ENCODE results near the gene EDA. TPM values are rescaled to one million over a fixed set of nuclear protein-coding genes. Genes with fewer than 3 reads are reported as not detected.

The EDA gene
- total and polyA plus RNA-seq, 12 donors: 2.3 to 9.4 (median 5.2) TPM

DNA sequence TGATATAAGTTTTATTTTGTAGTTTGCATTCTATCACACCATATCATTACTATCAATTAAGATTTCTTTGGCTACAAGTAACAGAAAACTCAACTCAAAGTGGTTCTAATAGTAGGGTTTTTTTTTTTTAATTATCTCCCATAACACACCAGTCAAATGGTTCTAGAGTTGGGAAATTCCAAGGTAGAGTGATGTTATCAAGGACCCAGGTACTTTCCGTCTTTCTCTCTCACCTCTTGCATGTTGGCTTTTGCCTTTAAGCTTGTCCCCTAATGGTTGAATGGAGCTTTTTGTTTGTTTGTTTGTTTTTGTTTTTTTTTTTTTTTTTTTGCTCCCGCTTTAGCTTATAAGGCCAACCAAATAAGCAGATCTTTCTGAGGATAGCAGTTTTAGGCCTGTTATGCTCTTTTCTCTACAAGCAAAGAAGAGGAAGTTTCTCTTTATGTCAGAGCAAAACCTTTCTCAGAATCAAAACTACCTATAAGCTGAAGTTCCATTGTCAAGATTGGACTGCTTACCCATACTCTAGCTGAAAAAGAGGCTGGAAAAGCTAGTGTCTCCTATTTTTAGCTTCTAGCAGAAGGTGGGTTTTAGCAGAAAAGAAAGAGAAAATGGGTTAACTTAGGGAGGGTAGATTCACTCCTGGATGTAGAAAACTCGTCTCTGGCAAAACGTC, 177.5 kb downstream of the EDA start:
- DNase-seq (no peak), ATAC-seq (no peak)
- Histone ChIP-seq H3K9me3 (peaks cover 0 to 18% (median 0%) of the 10 kb centered on the region in 11 donors), H3K4me1 (no peaks in the 10 kb centered on the region), H3K27me3 (peaks cover 0 to 24% (median 0%) of the 10 kb centered on the region in 7 donors), H3K36me3 (no peaks in the 10 kb centered on the region), H3K27ac (no peak overlapping the region), H3K4me3 (no peak overlapping the region)
- WGBS, 2 donors: 67 to 70% methylated on average over 4 of the region's 4 CpGs
- TF ChIP-seq, protein P1, sequence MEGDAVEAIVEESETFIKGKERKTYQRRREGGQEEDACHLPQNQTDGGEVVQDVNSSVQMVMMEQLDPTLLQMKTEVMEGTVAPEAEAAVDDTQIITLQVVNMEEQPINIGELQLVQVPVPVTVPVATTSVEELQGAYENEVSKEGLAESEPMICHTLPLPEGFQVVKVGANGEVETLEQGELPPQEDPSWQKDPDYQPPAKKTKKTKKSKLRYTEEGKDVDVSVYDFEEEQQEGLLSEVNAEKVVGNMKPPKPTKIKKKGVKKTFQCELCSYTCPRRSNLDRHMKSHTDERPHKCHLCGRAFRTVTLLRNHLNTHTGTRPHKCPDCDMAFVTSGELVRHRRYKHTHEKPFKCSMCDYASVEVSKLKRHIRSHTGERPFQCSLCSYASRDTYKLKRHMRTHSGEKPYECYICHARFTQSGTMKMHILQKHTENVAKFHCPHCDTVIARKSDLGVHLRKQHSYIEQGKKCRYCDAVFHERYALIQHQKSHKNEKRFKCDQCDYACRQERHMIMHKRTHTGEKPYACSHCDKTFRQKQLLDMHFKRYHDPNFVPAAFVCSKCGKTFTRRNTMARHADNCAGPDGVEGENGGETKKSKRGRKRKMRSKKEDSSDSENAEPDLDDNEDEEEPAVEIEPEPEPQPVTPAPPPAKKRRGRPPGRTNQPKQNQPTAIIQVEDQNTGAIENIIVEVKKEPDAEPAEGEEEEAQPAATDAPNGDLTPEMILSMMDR (IDR thresholded peaks at IDR 0.05): no peak
- intact Hi-C loops (cut with DNase I): no loop called here

DNA sequence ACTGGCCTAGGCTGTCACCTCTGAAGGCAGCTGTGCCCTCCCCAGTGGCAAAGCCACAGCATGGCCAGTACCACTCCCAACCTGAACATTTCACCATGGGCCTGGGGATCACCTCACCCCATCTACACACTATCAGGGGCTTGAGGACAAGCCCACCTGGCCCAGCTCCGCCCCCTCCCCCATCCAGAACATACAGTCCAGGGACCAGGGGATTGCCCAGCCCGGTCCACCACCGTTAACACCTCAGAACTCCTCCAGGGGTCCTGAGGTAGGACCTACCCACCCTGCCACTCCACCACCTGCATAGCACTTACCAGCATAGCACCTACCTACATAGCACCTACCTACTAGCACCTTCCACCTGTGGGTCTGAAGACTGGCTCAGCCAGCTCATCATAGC, 179.8 kb downstream of the EDA start:
- Histone ChIP-seq H3K27me3 (peaks cover 0 to 24% (median 0%) of the 10 kb centered on the region in 7 donors), H3K36me3 (no peaks in the 10 kb centered on the region), H3K27ac (no peak overlapping the region), H3K4me1 (no peaks in the 10 kb centered on the region), H3K9me3 (peaks cover 0 to 18% (median 0%) of the 10 kb centered on the region in 11 donors), H3K4me3 (no peak overlapping the region)
- ATAC-seq (no peak), DNase-seq (no peak)
- WGBS, 2 donors: 93 to 100% methylated on average over 2 to 3 of the region's 3 CpGs
- intact Hi-C loops (cut with DNase I): no loop called here
- TF ChIP-seq, protein P1 (IDR thresholded peaks at IDR 0.05): no peak

DNA sequence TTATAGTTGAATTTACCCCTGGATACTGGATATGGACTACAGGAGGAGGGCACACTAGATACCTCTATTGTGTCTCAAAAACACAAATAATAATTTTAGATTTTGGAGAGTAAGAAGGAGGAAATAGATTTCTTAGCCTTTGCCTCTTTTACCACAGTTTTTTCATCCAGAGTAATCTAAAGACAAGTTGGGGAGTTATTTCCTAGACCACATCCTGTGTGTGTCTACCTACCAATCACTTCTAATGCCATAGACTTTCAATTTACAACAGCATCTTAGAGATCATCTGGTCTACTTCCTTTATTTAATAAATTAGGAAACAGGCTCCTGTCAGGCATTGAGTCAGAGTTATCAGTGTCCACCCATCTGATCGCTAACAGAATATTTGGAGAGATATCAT, 191.5 kb downstream of the EDA start:
- intact Hi-C loops (cut with DNase I): no loop called here
- 65 to 83% methylated on average over 1 of the region's 1 CpG for WGBS, 2 donors
- Histone ChIP-seq H3K36me3 (no peaks in the 10 kb centered on the region), H3K27me3 (peaks cover 0 to 11% (median 0%) of the 10 kb centered on the region in 7 donors), H3K4me3 (no peak overlapping the region), H3K4me1 (no peaks in the 10 kb centered on the region), H3K27ac (no peak overlapping the region), H3K9me3 (peaks cover 0 to 12% (median 0%) of the 10 kb centered on the region in 11 donors)
- DNase-seq (no peak), ATAC-seq (no peak)
- TF ChIP-seq, protein P1 (IDR thresholded peaks at IDR 0.05): no peak

DNA sequence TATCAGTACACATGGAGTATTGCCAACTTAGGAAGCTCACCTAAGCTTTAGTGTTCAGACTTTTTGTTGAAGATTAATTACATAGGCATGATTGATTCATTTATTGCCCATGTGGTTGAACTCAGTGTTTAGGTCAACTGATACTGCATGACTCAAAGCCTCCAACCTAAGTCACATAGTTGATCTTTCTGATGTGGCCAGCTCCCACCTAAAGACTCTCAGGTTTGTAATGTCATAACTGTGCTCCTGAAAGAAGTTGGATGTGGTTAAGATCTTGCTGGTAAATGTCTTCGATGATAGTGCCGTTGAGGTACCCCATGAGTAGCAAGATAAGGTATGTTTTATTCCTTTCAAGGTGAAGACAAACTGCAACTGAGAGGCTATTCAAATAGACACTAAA, 192.5 kb downstream of the EDA start:
- 98% methylated on average over 2 of the region's 2 CpGs for WGBS, 2 donors
- Histone ChIP-seq H3K27ac (no peak overlapping the region), H3K36me3 (no peaks in the 10 kb centered on the region), H3K4me1 (no peaks in the 10 kb centered on the region), H3K27me3 (peaks cover 0 to 11% (median 0%) of the 10 kb centered on the region in 7 donors), H3K4me3 (no peak overlapping the region), H3K9me3 (peaks cover 0 to 12% (median 0%) of the 10 kb centered on the region in 11 donors)
- TF ChIP-seq, protein P1 (IDR thresholded peaks at IDR 0.05): no peak
- DNase-seq: no peak
- ATAC-seq: no peak
- intact Hi-C loops (cut with DNase I): no loop called here

Measured in heart right ventricle (tissue), 16 donors.